Measurements from ENCODE around the gene TAF11. TPM values are rescaled to one million over a fixed set of nuclear protein-coding genes. Genes with fewer than 3 reads are reported as not detected.
"Not testable (repeated sequence)": the region's sequence is repeated elsewhere in the genome, so short reads cannot be mapped to it uniquely, and the experiment has no call there.

TAF11 gene
- total RNA-seq, 1 donor from 2014 or later = 36.7 TPM

GRCh38 chr6:34891296-34891695, 3.5 kb upstream of the TAF11 start:
- no peaks in the 10 kb centered on the region for H3K9me3 Mint-ChIP-seq
- H3K36me3 Mint-ChIP-seq = no peaks in the 10 kb centered on the region
- TF ChIP-seq, protein P1, sequence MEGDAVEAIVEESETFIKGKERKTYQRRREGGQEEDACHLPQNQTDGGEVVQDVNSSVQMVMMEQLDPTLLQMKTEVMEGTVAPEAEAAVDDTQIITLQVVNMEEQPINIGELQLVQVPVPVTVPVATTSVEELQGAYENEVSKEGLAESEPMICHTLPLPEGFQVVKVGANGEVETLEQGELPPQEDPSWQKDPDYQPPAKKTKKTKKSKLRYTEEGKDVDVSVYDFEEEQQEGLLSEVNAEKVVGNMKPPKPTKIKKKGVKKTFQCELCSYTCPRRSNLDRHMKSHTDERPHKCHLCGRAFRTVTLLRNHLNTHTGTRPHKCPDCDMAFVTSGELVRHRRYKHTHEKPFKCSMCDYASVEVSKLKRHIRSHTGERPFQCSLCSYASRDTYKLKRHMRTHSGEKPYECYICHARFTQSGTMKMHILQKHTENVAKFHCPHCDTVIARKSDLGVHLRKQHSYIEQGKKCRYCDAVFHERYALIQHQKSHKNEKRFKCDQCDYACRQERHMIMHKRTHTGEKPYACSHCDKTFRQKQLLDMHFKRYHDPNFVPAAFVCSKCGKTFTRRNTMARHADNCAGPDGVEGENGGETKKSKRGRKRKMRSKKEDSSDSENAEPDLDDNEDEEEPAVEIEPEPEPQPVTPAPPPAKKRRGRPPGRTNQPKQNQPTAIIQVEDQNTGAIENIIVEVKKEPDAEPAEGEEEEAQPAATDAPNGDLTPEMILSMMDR (IDR thresholded peaks at IDR 0.05; ENCODE audit: unreplicated experiment) = no peak
- H3K27ac Mint-ChIP-seq = no peak overlapping the region
- no peaks in the 10 kb centered on the region for H3K27me3 Mint-ChIP-seq (ENCODE audit: low read depth)
- H3K4me1 Mint-ChIP-seq = peaks cover 30% of the 10 kb centered on the region
- peak overlapping the region; percentile 33 for H3K4me3 Mint-ChIP-seq
- no peak for DNase-seq (ENCODE audit: low spot score in 2 of 2, unreplicated experiment in 2 of 2)

- Mint-ChIP-seq H3K27ac (peak overlapping the region; percentile 27), H3K4me3 (peak overlapping the region; percentile 98), H3K9me3 (no peaks in the 10 kb centered on the region), H3K27me3 (ENCODE audit: low read depth) (no peaks in the 10 kb centered on the region), H3K4me1 (peaks cover 30% of the 10 kb centered on the region), H3K36me3 (no peaks in the 10 kb centered on the region)
- no peak for DNase-seq (ENCODE audit: low spot score in 2 of 2, unreplicated experiment in 2 of 2)
- TF ChIP-seq, protein P1 (IDR thresholded peaks at IDR 0.05; ENCODE audit: unreplicated experiment) = no peak
Measured at GRCh38 chr6:34890533-34890925, 2.7 kb upstream of the TAF11 start.

DNA sequence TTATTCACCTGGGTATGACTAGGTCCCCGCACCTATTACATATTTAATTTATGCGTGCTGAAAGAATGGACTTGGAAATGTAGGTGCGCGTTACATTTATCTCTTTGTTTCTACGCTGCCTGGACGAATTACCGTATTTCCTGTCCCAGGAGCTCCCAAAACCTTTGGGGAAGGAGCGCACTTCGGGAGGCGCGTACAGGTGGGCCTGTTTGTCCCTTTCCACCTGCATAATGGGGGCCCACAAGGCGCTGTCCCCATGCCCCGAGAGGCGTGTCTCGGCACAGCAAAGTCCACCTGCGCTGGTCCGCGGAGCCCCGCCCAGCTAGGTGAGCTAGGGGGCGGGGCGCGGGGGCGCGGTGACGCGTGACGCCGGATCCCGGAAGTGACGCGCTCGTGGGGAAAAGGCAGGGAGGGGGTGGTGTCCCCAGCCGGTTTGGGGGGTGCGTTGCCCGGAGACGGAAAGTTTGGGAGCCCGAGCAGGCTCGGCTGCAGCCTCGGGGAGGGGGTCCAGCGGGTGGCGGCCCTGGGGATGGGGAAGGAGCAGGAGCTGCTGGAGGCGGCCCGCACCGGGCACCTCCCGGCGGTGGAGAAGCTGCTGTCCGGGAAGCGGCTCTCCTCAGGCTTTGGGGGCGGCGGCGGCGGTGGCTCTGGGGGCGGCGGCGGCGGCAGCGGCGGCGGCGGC, 1.2 kb upstream of the TAF11 start, which contains the start of gene ANKS1A:
Gene ANKS1A (plus strand): TSS at position 382 of the 682 bp plus-strand sequence. CDS start 148 bp downstream, at position 530.
- peaks cover 3% of the 10 kb centered on the region for H3K36me3 Mint-ChIP-seq
- H3K4me1 Mint-ChIP-seq = peaks cover 30% of the 10 kb centered on the region
- peak; percentile 86 to 94 for DNase-seq (ENCODE audit: low spot score in 2 of 2, unreplicated experiment in 2 of 2)
- peak within 1 kb of the TSS; percentile 98 for H3K4me3 Mint-ChIP-seq
- no peaks in the 10 kb centered on the region for H3K27me3 Mint-ChIP-seq (ENCODE audit: low read depth)
- peak within 1 kb of the TSS; percentile 99 for H3K27ac Mint-ChIP-seq
- no peaks in the 10 kb centered on the region for H3K9me3 Mint-ChIP-seq
- TF ChIP-seq, protein P1 (IDR thresholded peaks at IDR 0.05; ENCODE audit: unreplicated experiment) = no peak

DNA sequence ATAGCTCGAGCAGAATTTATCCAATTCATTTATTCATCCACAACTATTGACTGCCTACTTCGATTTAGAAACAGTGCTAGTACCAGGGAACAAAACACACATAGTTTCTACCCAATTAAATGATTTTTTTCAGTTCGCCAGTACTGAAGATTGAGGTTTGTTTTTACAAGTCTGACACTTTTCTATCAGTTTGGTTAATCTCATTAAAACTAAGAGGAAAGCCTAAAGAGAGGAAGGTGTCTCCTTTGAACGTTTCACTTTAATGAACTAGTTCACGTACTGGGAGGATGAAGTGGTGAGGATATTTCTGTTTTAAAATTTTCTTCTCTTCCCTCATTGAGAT, 643 bp upstream of the TAF11 start:
- TF ChIP-seq, protein P1 (IDR thresholded peaks at IDR 0.05; ENCODE audit: unreplicated experiment) = no peak
- Mint-ChIP-seq H3K4me3 (peak overlapping the region; percentile 98), H3K4me1 (peaks cover 30% of the 10 kb centered on the region), H3K9me3 (no peaks in the 10 kb centered on the region), H3K36me3 (peaks cover 6% of the 10 kb centered on the region), H3K27me3 (ENCODE audit: low read depth) (no peaks in the 10 kb centered on the region), H3K27ac (peak overlapping the region; percentile 99)
- no peak for DNase-seq (ENCODE audit: low spot score in 2 of 2, unreplicated experiment in 2 of 2)

GRCh38 chr6:34885837-34886236, 2.0 kb downstream of the TAF11 start:
- H3K9me3 Mint-ChIP-seq; H3K27me3 Mint-ChIP-seq (ENCODE audit: low read depth); H3K27ac Mint-ChIP-seq; DNase-seq (ENCODE audit: low spot score in 2 of 2, unreplicated experiment in 2 of 2): not testable (repeated sequence)
- Mint-ChIP-seq H3K4me1 (peaks cover 22% of the 10 kb centered on the region), H3K4me3 (peak overlapping the region; percentile 33), H3K36me3 (peaks cover 10% of the 10 kb centered on the region)

DNA sequence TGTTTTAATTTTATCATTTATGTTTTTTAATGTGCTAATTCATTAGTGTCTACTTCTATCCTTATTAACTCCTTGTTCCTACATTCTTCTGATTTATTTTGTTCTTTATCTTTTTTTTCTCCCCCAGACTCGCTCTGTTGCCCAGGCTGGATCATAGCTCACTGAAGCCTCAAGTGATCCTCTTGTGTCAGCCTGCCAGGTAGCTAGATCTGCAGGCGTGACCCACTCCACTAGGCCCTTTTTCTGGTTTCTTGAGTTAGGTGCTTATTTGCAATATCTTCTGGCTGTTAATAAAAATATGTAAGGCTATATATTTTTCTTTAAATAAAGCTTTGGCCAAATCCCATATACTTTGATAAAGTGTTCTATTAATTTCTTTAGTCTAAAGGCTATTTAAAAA, 2.8 kb downstream of the TAF11 start:
- no peak for DNase-seq (ENCODE audit: low spot score in 2 of 2, unreplicated experiment in 2 of 2)
- TF ChIP-seq, protein P1 (IDR thresholded peaks at IDR 0.05; ENCODE audit: unreplicated experiment) = no peak
- Mint-ChIP-seq H3K4me3 (peak overlapping the region; percentile 33), H3K27me3 (ENCODE audit: low read depth) (no peaks in the 10 kb centered on the region), H3K36me3 (peaks cover 12% of the 10 kb centered on the region), H3K27ac (peak overlapping the region; percentile 26), H3K9me3 (no peaks in the 10 kb centered on the region), H3K4me1 (peaks cover 16% of the 10 kb centered on the region)

- H3K27me3 Mint-ChIP-seq (ENCODE audit: low read depth); H3K9me3 Mint-ChIP-seq; H3K4me3 Mint-ChIP-seq; H3K27ac Mint-ChIP-seq; DNase-seq (ENCODE audit: low spot score in 2 of 2, unreplicated experiment in 2 of 2): not testable (repeated sequence)
- peaks cover 14% of the 10 kb centered on the region for H3K4me1 Mint-ChIP-seq
- H3K36me3 Mint-ChIP-seq = peaks cover 14% of the 10 kb centered on the region
Measured at GRCh38 chr6:34884073-34884472, 3.8 kb downstream of the TAF11 start.
